CD4-positive, alpha-beta T cell treated with Interleukin-15 for 1 hour (primary cell): ENCODE results near the gene KRT6B.
"Not testable (repeated sequence)": the region's sequence is repeated elsewhere in the genome, so short reads cannot be mapped to it uniquely, and the experiment has no call there.

Experiments used
- DNase-seq: peaks from one replicate; pipeline ENCODE4 v3.0.0-alpha.2; 2020

The KRT6B gene

GRCh38 chr12:52452101-52452500 is at the start of gene KRT6B:
Gene KRT6B (minus strand): TSS chr12:52452146. CDS start chr12:52452078, 68 bp downstream.
- no peak for DNase-seq

GRCh38 chr12:52501490-52501889 is 49.5 kb upstream of the KRT6B start:
- DNase-seq: no peak

- not testable (repeated sequence) for DNase-seq
Measured at GRCh38 chr12:52500574-52500973, 48.6 kb upstream of the KRT6B start.

- no peak for DNase-seq
Measured at GRCh38 chr12:52499806-52500560, 48.0 kb upstream of the KRT6B start.

- no peak for DNase-seq
Measured at GRCh38 chr12:52498946-52499345, 47.0 kb upstream of the KRT6B start.

- no peak for DNase-seq
Measured at GRCh38 chr12:52497975-52498374, 46.0 kb upstream of the KRT6B start.

- DNase-seq: no peak
Measured at GRCh38 chr12:52496590-52497071, 44.7 kb upstream of the KRT6B start.

GRCh38 chr12:52496054-52496453 is 44.1 kb upstream of the KRT6B start:
- DNase-seq: no peak

GRCh38 chr12:52495389-52495788 is 43.4 kb upstream of the KRT6B start:
- DNase-seq: no peak

- no peak for DNase-seq
Measured at GRCh38 chr12:52494518-52494917, 42.6 kb upstream of the KRT6B start.

GRCh38 chr12:52494100-52494499 is 42.2 kb upstream of the KRT6B start:
- no peak for DNase-seq

- no peak for DNase-seq
Measured at GRCh38 chr12:52493172-52493571, 41.2 kb upstream of the KRT6B start, which contains the start of gene KRT6A. Gene KRT6A (minus strand): TSS chr12:52493257. CDS start chr12:52493188, 69 bp downstream.

- DNase-seq: not testable (repeated sequence)
Measured at GRCh38 chr12:52492405-52492804, 40.5 kb upstream of the KRT6B start.

GRCh38 chr12:52491495-52491894 is 39.5 kb upstream of the KRT6B start:
- DNase-seq: not testable (repeated sequence)

- DNase-seq: no peak
Measured at GRCh38 chr12:52488736-52489135, 36.8 kb upstream of the KRT6B start.

GRCh38 chr12:52487744-52488443 is 35.9 kb upstream of the KRT6B start:
- DNase-seq: not testable (repeated sequence)

- DNase-seq: no peak
Measured at GRCh38 chr12:52487211-52487610, 35.3 kb upstream of the KRT6B start.

GRCh38 chr12:52486166-52487105 is 34.5 kb upstream of the KRT6B start:
- DNase-seq: no peak

- no peak for DNase-seq
Measured at GRCh38 chr12:52480073-52480472, 28.1 kb upstream of the KRT6B start.

- no peak for DNase-seq
Measured at GRCh38 chr12:52477651-52478050, 25.7 kb upstream of the KRT6B start.

GRCh38 chr12:52474212-52474611 is 22.3 kb upstream of the KRT6B start:
- DNase-seq: no peak

- DNase-seq: no peak
Measured at GRCh38 chr12:52473768-52474167, 21.8 kb upstream of the KRT6B start, which contains the start of gene KRT6C. Gene KRT6C (minus strand): TSS chr12:52473805. CDS start chr12:52473737, 68 bp downstream.

GRCh38 chr12:52469853-52470252 is 17.9 kb upstream of the KRT6B start:
- DNase-seq: no peak
